HG02798 (cell line): Measurements from ENCODE around the gene FAM107B.

Experiments
- ATAC-seq: cut with Tn5 transposase; IDR thresholded peaks from one replicate; pipeline ENCODE4 v1.9.1; 2021; ENCODE audit warnings: mild to moderate bottlenecking; ENCODE audit not compliant: unreplicated experiment, poor library complexity

The FAM107B gene

GRCh38 chr10:14527915-14528314 is 246.8 kb downstream of the FAM107B start:
- no peak for ATAC-seq

- ATAC-seq = no peak
Observed at GRCh38 chr10:14527134-14527844, 247.4 kb downstream of the FAM107B start.

GRCh38 chr10:14526326-14526725 is 248.4 kb downstream of the FAM107B start:
- ATAC-seq = no peak

- ATAC-seq = no peak
Observed at GRCh38 chr10:14524691-14525324, 249.9 kb downstream of the FAM107B start.

GRCh38 chr10:14523286-14523685 is 251.4 kb downstream of the FAM107B start:
- no peak for ATAC-seq

- no peak for ATAC-seq
Observed at GRCh38 chr10:14519785-14520184, 254.9 kb downstream of the FAM107B start.

- no peak for ATAC-seq
Observed at GRCh38 chr10:14518149-14518548, 256.5 kb downstream of the FAM107B start.

GRCh38 chr10:14513123-14513522 is 261.6 kb downstream of the FAM107B start:
- ATAC-seq = no peak

GRCh38 chr10:14510346-14510745 is 264.4 kb downstream of the FAM107B start:
- no peak for ATAC-seq

- no peak for ATAC-seq
Observed at GRCh38 chr10:14508725-14509124, 266.0 kb downstream of the FAM107B start.

- ATAC-seq = no peak
Observed at GRCh38 chr10:14507781-14508180, 266.9 kb downstream of the FAM107B start.

- no peak for ATAC-seq
Observed at GRCh38 chr10:14507176-14507575, 267.5 kb downstream of the FAM107B start.

GRCh38 chr10:14502431-14502830 is 272.3 kb downstream of the FAM107B start:
- ATAC-seq = no peak

GRCh38 chr10:14500172-14500765 is 274.4 kb downstream of the FAM107B start:
- ATAC-seq = no peak

- ATAC-seq = no peak
Observed at GRCh38 chr10:14499601-14499904, 275.1 kb downstream of the FAM107B start.

- ATAC-seq = no peak
Observed at GRCh38 chr10:14498326-14498725, 276.4 kb downstream of the FAM107B start.

GRCh38 chr10:14491811-14492210 is 282.9 kb downstream of the FAM107B start:
- ATAC-seq = no peak

- no peak for ATAC-seq
Observed at GRCh38 chr10:14489522-14490177, 285.0 kb downstream of the FAM107B start.

GRCh38 chr10:14487488-14487883 is 287.2 kb downstream of the FAM107B start:
- ATAC-seq = no peak

GRCh38 chr10:14486777-14487487 is 287.8 kb downstream of the FAM107B start:
- no peak for ATAC-seq

- ATAC-seq = no peak
Observed at GRCh38 chr10:14485986-14486385, 288.7 kb downstream of the FAM107B start.
